MCF 10A (cell line): ENCODE results near the gene REXO5. TPM values are rescaled to one million over a fixed set of nuclear protein-coding genes. Genes with fewer than 3 reads are reported as not detected.

ENCODE experiments used
- BruUV-seq: library from RNA; stranded (reverse); fragments of 400-500 nt; replicated peaks from 2 replicates; lab custom pipeline; 2021; lab: Mats Ljungman, UMichigan
- CTCF ChIA-PET: fragments of 300-600 bp; sonication (Branson Sonifier 250); formaldehyde crosslinking; extraction: SDS; loops from one replicate; lab custom pipeline; 2021; ENCODE audit warnings: antibody characterized with exemption, inconsistent platforms; lab: Yijun Ruan, JAX
- POLR2A ChIA-PET: fragments of 300-600, 350-650 bp; sonication (Branson Sonifier 250); formaldehyde crosslinking; extraction: SDS; loops from one replicate; lab custom pipeline; 2020; ENCODE audit warnings: antibody characterized with exemption, inconsistent platforms; lab: Yijun Ruan, JAX
- DNase-seq: peaks from one replicate; pipeline ENCODE4 v3.0.0-alpha.2; 2018; ENCODE audit not compliant: unreplicated experiment
- H3K27ac Mint-ChIP-seq: one replicate; pipeline ENCODE4 v1.8.0; 2022; ENCODE audit warnings: mild to moderate bottlenecking, low read depth, mixed read lengths; ENCODE audit not compliant: unreplicated experiment
- H3K27me3 Mint-ChIP-seq: one replicate; pipeline ENCODE4 v1.8.0; 2022; ENCODE audit warnings: mixed read lengths; ENCODE audit not compliant: insufficient read depth, unreplicated experiment
- H3K36me3 Mint-ChIP-seq: one replicate; pipeline ENCODE4 v1.8.0; 2022; ENCODE audit warnings: mild to moderate bottlenecking, moderate library complexity, mixed read lengths; ENCODE audit not compliant: insufficient read depth, unreplicated experiment
- H3K4me1 Mint-ChIP-seq: one replicate; pipeline ENCODE4 v1.8.0; 2022; ENCODE audit warnings: mixed read lengths; ENCODE audit not compliant: insufficient read depth, unreplicated experiment
- H3K4me3 Mint-ChIP-seq: one replicate; pipeline ENCODE4 v1.8.0; 2022; ENCODE audit warnings: mild to moderate bottlenecking, moderate library complexity, mixed read lengths; ENCODE audit not compliant: unreplicated experiment
- H3K9me3 Mint-ChIP-seq: one replicate; pipeline ENCODE4 v1.8.0; 2022; ENCODE audit warnings: mixed read lengths; ENCODE audit not compliant: unreplicated experiment
- CTCF ChIP-seq: fragments of 200-600 bp; IDR thresholded peaks from one replicate; pipeline ENCODE4 v1.8.0; 2022; ENCODE audit warnings: antibody characterized with exemption, mild to moderate bottlenecking; ENCODE audit not compliant: unreplicated experiment
- intact Hi-C: fragments of 100-400 bp; cut with micrococcal nuclease; formaldehyde crosslinking; loops from 2 replicates; pipeline ENCODE4 v1.14.1; 2022
- total RNA-seq: library from RNA; stranded (reverse); gene quantifications from 2 replicates; pipeline ENCODE4 v1.2.3, GENCODE V29; 2022

REXO5 gene
- total RNA-seq, 1 experiment from 2014 or later, result 6.1 TPM

- Mint-ChIP-seq H3K9me3 (no peaks in the 10 kb centered on the region), H3K27me3 (no peaks in the 10 kb centered on the region), H3K4me3 (no peak overlapping the region), H3K27ac (no peak overlapping the region), H3K36me3 (peaks cover 36% of the 10 kb centered on the region), H3K4me1 (peaks cover 56% of the 10 kb centered on the region)
- intact Hi-C loops, result no loop called here
- ChIA-PET POLR2A (interaction anchor here (9.9 to 13.3 kb wide), 2 partner anchors 18 to 30 kb away, joined by 260 to 343 read pairs; partner anchors contain the start of genes DCUN1D3 and LYRM1), CTCF (interaction anchor here (0.6 to 2.4 kb wide), 7 partner anchors 21 to 1552 kb away, joined by 3 to 12 read pairs (median 3); no protein-coding TSS in a partner anchor)
- DNase-seq, result no peak
- no TSS peak for BruUV-seq
- TF ChIP-seq CTCF, result no peak
Observed at GRCh38 chr16:20871258-20871657, 64.9 kb downstream of the REXO5 start.

GRCh38 chr16:20871941-20872815 is 65.9 kb downstream of the REXO5 start:
- H3K4me3 Mint-ChIP-seq, result no peak overlapping the region
- H3K4me1 Mint-ChIP-seq, result peaks cover 56% of the 10 kb centered on the region
- H3K27me3 Mint-ChIP-seq, result no peaks in the 10 kb centered on the region
- no peak for DNase-seq
- no peaks in the 10 kb centered on the region for H3K9me3 Mint-ChIP-seq
- H3K27ac Mint-ChIP-seq, result peak overlapping the region; percentile 23
- H3K36me3 Mint-ChIP-seq, result peaks cover 44% of the 10 kb centered on the region
- intact Hi-C loops, result no loop called here
- ChIA-PET CTCF (interaction anchor here (0.6 to 2.4 kb wide), 6 partner anchors 21 to 1551 kb away, joined by 3 to 12 read pairs (median 3); no protein-coding TSS in a partner anchor), POLR2A (interaction anchor here (9.9 to 13.3 kb wide), 2 partner anchors 19 to 29 kb away, joined by 260 to 343 read pairs; partner anchors contain the start of genes DCUN1D3 and LYRM1)
- TF ChIP-seq CTCF, result no peak
- BruUV-seq, result no TSS peak

- H3K36me3 Mint-ChIP-seq, result peaks cover 48% of the 10 kb centered on the region
- ChIA-PET CTCF (interaction anchor here (0.6 to 1.6 kb wide), 4 partner anchors 9 to 229 kb away, joined by 3 to 5 read pairs (median 4); partner anchors contain the start of genes ERI2 and REXO5), POLR2A (interaction anchor here (2.7 to 13.3 kb wide), 2 partner anchors 22 to 28 kb away, joined by 11 to 343 read pairs; partner anchors contain the start of genes DCUN1D3 and LYRM1)
- no peak overlapping the region for H3K27ac Mint-ChIP-seq
- peaks cover 51% of the 10 kb centered on the region for H3K4me1 Mint-ChIP-seq
- intact Hi-C loops, result no loop called here
- BruUV-seq, result no TSS peak
- no peaks in the 10 kb centered on the region for H3K9me3 Mint-ChIP-seq
- no peaks in the 10 kb centered on the region for H3K27me3 Mint-ChIP-seq
- TF ChIP-seq CTCF, result no peak
- H3K4me3 Mint-ChIP-seq, result no peak overlapping the region
- DNase-seq, result no peak
Observed at GRCh38 chr16:20873331-20873730, 67.0 kb downstream of the REXO5 start.

GRCh38 chr16:20874088-20874581 is 67.8 kb downstream of the REXO5 start:
- no peaks in the 10 kb centered on the region for H3K9me3 Mint-ChIP-seq
- TF ChIP-seq CTCF, result no peak
- intact Hi-C loops, result no loop called here

More at GRCh38 chr16:20874088-20874581, 67.8 kb downstream of the REXO5 start:
- ChIA-PET POLR2A (interaction anchor here (2.5 to 13.3 kb wide), 3 partner anchors 8 to 27 kb away, joined by 11 to 343 read pairs (median 12); partner anchors contain the start of genes DCUN1D3 and LYRM1), CTCF (interaction anchor here (0.6 to 2.3 kb wide), 9 partner anchors 7 to 68 kb away, joined by 3 to 12 read pairs (median 5); partner anchors contain the start of genes DCUN1D3, ERI2 and REXO5)
- Mint-ChIP-seq H3K27ac (no peak overlapping the region), H3K27me3 (no peaks in the 10 kb centered on the region), H3K36me3 (peaks cover 56% of the 10 kb centered on the region), H3K4me3 (no peak overlapping the region), H3K4me1 (peaks cover 51% of the 10 kb centered on the region)
- DNase-seq, result no peak
- no TSS peak for BruUV-seq
